ENCODE measurements around the gene CLHC1. TPM values are rescaled to one million over a fixed set of nuclear protein-coding genes. Genes with fewer than 3 reads are reported as not detected.

Gene CLHC1
- total and polyA plus RNA-seq, 2 of the 8 experiments (the other 6 are each of a cell fraction or from before 2014, with no cell fraction given) = 2.6 to 10.8 TPM

GRCh38 chr2:55162284-55163006 lies 69.6 kb downstream of the CLHC1 start (continued):
- TF ChIP-seq HDAC2 (IDR thresholded peaks at IDR 0.05; ENCODE audit: borderline replicate concordance in 1 of 2, low read depth in 2 of 2, low read length in 2 of 2) (no peak), JUN (IDR thresholded peaks at IDR 0.05; ENCODE audit: low read depth, low read length) (no peak), SUZ12 (IDR thresholded peaks at IDR 0.05; ENCODE audit: low read length) (no peak), CBX8 (IDR thresholded peaks at IDR 0.05; ENCODE audit: borderline replicate concordance, low read depth, low read length) (no peak), RAD21 (IDR thresholded peaks at IDR 0.05 in 1 of 2, conservative IDR thresholded peaks at IDR 0.05 in 1 of 2; ENCODE audit: low read depth in 2 of 2, low read length in 2 of 2) (no peak), ASH2L (IDR thresholded peaks at IDR 0.05; ENCODE audit: low read length) (no peak), HDAC6 (IDR thresholded peaks at IDR 0.05; ENCODE audit: low read depth, low read length) (no peak)
